Transverse colon (tissue), 4 donors: ENCODE measurements around the gene HNRNPR. TPM values are rescaled to one million over a fixed set of nuclear protein-coding genes. Genes with fewer than 3 reads are reported as not detected.

Source experiments
- DNase-seq: peaks from one replicate; pipeline ENCODE4 v3.0.0-alpha.2; 2019
- H3K27ac ChIP-seq, 4 donors: fragments of 200-600 bp; sonication (generic); 2 replicates each; pipeline ENCODE4 v1.5.1; 2016 to 2018; ENCODE audit warnings: inconsistent platforms in 4 of 4
- H3K27me3 ChIP-seq: fragments of 200-600 bp; sonication (generic); 2 replicates; pipeline ENCODE4 v1.5.1; 2017; ENCODE audit warnings: inconsistent platforms
- H3K36me3 ChIP-seq, 4 donors: fragments of 200-600 bp; sonication (generic); 2 replicates each; pipeline ENCODE4 v1.5.1; 2017 to 2019; ENCODE audit warnings: inconsistent platforms in 4 of 4
- H3K4me1 ChIP-seq, 4 donors: fragments of 200-600 bp; sonication (generic); 2 replicates each; pipeline ENCODE4 v1.5.1; 2017 to 2020; ENCODE audit warnings: inconsistent platforms in 4 of 4
- H3K4me3 ChIP-seq, 4 donors: fragments of 200-600 bp; sonication (generic); 1 replicate in 1 of 4; 2 replicates in 3 of 4; pipeline versions ENCODE4 v1.5.1 to v1.6.1; 2017 to 2019; ENCODE audit warnings: inconsistent platforms in 4 of 4
- H3K9me3 ChIP-seq, 2 donors: fragments of 200-600 bp; sonication (generic); 2 replicates each; pipeline ENCODE4 v1.5.1; 2017 to 2019; ENCODE audit warnings: inconsistent platforms in 2 of 2
- CTCF ChIP-seq, 5 experiments: fragments of 200-600 bp in 3 of 5; fragments of 450-650 bp in 2 of 5; sonication (generic) in 3 of 5; IDR thresholded peaks; 1 replicate in 2 of 5; 2 replicates in 3 of 5; pipeline ENCODE4 v1.5.1; 2016 to 2017; ENCODE audit warnings: antibody characterized with exemption in 5 of 5, inconsistent platforms in 3 of 5, mild to moderate bottlenecking in 2 of 5, moderate library complexity in 1 of 5
- EP300 ChIP-seq: sonication (generic); formaldehyde crosslinking; IDR thresholded peaks from one replicate; pipeline ENCODE4 v1.6.1; 2017; ENCODE audit warnings: antibody characterized with exemption, low read depth
- POLR2A ChIP-seq: fragments of 450-650 bp; IDR thresholded peaks from one replicate; pipeline ENCODE4 v1.6.1; 2016; ENCODE audit warnings: antibody characterized with exemption, mild to moderate bottlenecking, moderate library complexity
- POLR2AphosphoS5 ChIP-seq, 3 donors: sonication (generic); formaldehyde crosslinking; IDR thresholded peaks; one replicate each; pipeline ENCODE4 v1.6.1; 2016; ENCODE audit warnings: antibody characterized with exemption in 3 of 3
- WGBS, 2 donors: methylation state at CpG; one replicate each; pipeline ENCODE4 v1.1.5; 2018; ENCODE audit warnings: low coverage in 1 of 2; 5-methylcytosine and 5-hydroxymethylcytosine counted together
- in situ Hi-C, 4 donors: fragments of 200-750 bp; cut with MboI; loops; one replicate each; pipeline versions ENCODE4 v1.15.0 to v1.15.1; 2017; ENCODE audit warnings: low sequenced_read_pairs in 3 of 4, low pct_ligation_motif_present in 1 of 4, low pct_unique_long_range_greater_than_20kb in 1 of 4
- intact Hi-C: fragments of 100-400 bp; cut with DNase I; formaldehyde crosslinking; loops from one replicate; pipeline ENCODE4 v1.15.1; 2023; ENCODE audit warnings: low total_unique reads
- total RNA-seq, 4 donors: library from RNA; depleted of rRNA; stranded (reverse); fragments of >200 nt; gene quantifications; one replicate each; pipeline ENCODE4 v1.1.0, GENCODE V29; 2016

The HNRNPR gene
- total RNA-seq, 4 donors from 2014 or later = 13.5 to 120 (median 60.8) TPM

GRCh38 chr1:23352096-23352695 is 8.1 kb upstream of the HNRNPR start:
- H3K36me3 ChIP-seq = no peaks in the 10 kb centered on the region
- no peaks in the 10 kb centered on the region for H3K4me1 ChIP-seq
- H3K27me3 ChIP-seq = no peaks in the 10 kb centered on the region
- no peaks in the 10 kb centered on the region for H3K9me3 ChIP-seq
- TF ChIP-seq POLR2A (no peak), CTCF (IDR thresholded peaks at IDR 0.05) (no peak), POLR2AphosphoS5 (IDR thresholded peaks at IDR 0.05) (no peak), EP300 (no peak)
- H3K27ac ChIP-seq = no peak overlapping the region
- in situ Hi-C loops (no loop called here), intact Hi-C loops (no loop called here)
- WGBS, 2 donors = 75% methylated on average over 1 of the region's 1 CpG; no CpG with 5 or more reads in 1 of the 2 donors
- no peak for DNase-seq
- H3K4me3 ChIP-seq = no peak overlapping the region

DNA sequence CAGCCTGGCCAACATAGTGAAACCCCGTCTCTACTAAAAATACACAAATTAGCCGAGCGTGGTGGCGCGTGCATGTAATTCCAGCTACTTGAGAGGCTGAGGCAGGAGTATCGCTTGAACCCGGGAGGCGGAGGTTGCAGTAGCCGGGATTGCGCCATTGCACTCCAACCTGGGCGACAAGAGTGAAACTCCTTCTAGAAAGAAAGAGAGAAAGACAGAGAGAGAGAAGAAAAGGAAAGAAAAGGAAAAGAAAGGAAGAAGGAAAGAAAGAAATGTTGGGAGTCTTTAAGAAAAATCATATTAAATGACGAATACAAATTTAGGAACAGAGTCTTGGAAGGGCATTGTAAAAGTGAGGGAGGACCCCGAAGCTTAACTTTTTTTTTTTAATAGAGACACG is 1.8 kb upstream of the HNRNPR start:
- peaks cover 21 to 30% (median 24%) of the 10 kb centered on the region in 4 donors for H3K4me1 ChIP-seq
- no peaks in the 10 kb centered on the region for H3K27me3 ChIP-seq
- 95 to 97% methylated on average over 11 to 14 of the region's 14 CpGs for WGBS, 2 donors
- H3K27ac ChIP-seq = peak overlapping the region in 1 of 4 donors; percentile 95
- TF ChIP-seq EP300 = no peak
- no peak for TF ChIP-seq POLR2A
- no peak for TF ChIP-seq POLR2AphosphoS5 (IDR thresholded peaks at IDR 0.05)
- no peak for TF ChIP-seq CTCF (IDR thresholded peaks at IDR 0.05)
- H3K9me3 ChIP-seq = no peaks in the 10 kb centered on the region
- H3K4me3 ChIP-seq = no peak overlapping the region
- intact Hi-C loops = no loop called here
- no peaks in the 10 kb centered on the region for H3K36me3 ChIP-seq
- DNase-seq = no peak
- in situ Hi-C loops = no loop called here

DNA sequence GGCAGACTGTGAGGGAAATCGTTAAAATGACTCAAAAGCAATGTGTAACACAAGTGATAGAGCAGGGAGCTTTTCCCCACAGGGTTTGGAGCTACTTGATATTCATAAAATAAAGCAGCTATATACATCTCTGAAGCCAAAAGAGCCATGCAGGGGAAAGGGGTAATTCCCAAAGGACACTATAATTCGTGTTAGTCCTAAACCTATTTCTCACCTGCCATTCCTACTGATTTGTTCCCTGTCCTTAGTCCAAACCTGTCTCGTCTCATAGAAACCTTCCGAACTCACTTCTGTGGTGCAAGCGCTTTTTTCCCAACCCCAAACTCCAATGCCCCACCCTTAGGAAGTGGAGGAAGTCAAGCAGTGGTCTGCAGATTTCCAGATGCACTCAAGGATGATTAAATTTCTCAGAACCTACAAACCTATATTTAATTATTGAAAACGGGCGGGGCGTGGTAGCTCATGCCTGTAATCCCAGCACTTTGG is 946 bp upstream of the HNRNPR start:
- intact Hi-C loops = no loop called here
- Histone ChIP-seq H3K36me3 (no peaks in the 10 kb centered on the region), H3K27me3 (no peaks in the 10 kb centered on the region), H3K4me3 (peak overlapping the region; percentile 31 to 93 (median 92)), H3K4me1 (peaks cover 26 to 39% (median 33%) of the 10 kb centered on the region in 4 donors), H3K27ac (peak overlapping the region; percentile 95 to 99 (median 98)), H3K9me3 (no peaks in the 10 kb centered on the region)
- TF ChIP-seq POLR2AphosphoS5 (IDR thresholded peaks at IDR 0.05) (no peak), POLR2A (no peak), EP300 (no peak), CTCF (IDR thresholded peaks at IDR 0.05) (no peak)
- WGBS, 2 donors = 32 to 40% methylated on average over 2 to 8 of the region's 8 CpGs
- no peak for DNase-seq
- in situ Hi-C loops = no loop called here

DNA sequence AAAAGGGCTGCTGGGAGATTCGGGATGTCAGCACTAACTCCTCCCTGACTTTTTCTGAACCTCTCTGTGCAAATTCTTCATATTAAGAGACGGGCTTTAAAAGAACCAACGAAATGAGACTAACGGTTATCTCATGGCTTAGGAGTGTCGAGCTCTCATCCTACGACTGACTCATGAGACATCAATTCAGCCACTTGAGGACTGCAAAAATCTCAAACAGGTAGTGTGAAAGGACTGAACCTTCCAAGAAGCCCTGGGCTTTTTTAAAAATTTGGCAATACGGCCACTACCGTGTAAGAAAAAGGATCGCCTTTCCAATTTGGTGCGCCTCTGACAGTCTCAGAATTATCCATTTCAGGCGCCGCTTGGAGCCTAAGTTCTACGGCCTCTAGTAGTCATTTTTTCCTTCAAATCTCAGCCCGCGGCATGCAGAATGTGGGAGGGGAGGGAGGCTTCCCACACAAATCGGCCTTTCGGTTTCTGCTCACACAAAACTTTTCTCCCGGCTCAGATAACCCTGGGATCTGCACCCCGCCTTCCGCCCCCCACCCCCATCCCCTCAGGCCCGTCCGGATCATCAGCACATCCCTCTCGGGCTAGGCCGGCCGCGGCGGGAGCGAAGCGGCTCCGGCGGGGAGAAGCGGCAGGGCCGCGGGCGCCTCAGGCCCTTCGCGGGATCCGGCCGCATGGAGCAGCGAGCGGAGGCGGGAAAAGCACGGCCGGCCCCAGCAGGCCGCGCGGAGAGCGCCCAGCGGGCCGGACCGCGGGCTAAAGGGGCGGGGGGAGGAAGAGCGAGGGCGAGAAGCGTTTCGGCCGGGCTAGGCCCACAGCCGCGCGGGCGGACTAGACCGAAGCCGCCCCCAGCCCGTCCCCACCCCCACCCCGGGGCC is 618 bp downstream of the HNRNPR start:
- TF ChIP-seq CTCF (IDR thresholded peaks at IDR 0.05) = no peak
- no peak for TF ChIP-seq POLR2AphosphoS5 (IDR thresholded peaks at IDR 0.05)
- no peak for TF ChIP-seq POLR2A
- no peak for TF ChIP-seq EP300
- in situ Hi-C loops (no loop called here), intact Hi-C loops (no loop called here)
- 0% methylated on average over 63 of the region's 66 CpGs; no CpG with 5 or more reads in 1 of the 2 donors for WGBS, 2 donors
- peak; percentile 28 for DNase-seq
- H3K4me1 ChIP-seq = peaks cover 31 to 54% (median 45%) of the 10 kb centered on the region in 4 donors
- H3K4me3 ChIP-seq = peak overlapping the region; percentile 52 to 93 (median 92)
- H3K27ac ChIP-seq = peak overlapping the region; percentile 95 to 99 (median 98)
- H3K36me3 ChIP-seq = no peaks in the 10 kb centered on the region
- H3K9me3 ChIP-seq = no peaks in the 10 kb centered on the region
- H3K27me3 ChIP-seq = no peaks in the 10 kb centered on the region
